GDM1 (cell line): ENCODE results near the gene FSIP1.

Source experiments
- DNase-seq: peaks from one replicate; lab custom pipeline; 2025; lab: John Stamatoyannopoulos, UW

The FSIP1 gene

GRCh38 chr15:39593656-39594445 is 188.8 kb downstream of the FSIP1 start:
- DNase-seq = no peak

DNA sequence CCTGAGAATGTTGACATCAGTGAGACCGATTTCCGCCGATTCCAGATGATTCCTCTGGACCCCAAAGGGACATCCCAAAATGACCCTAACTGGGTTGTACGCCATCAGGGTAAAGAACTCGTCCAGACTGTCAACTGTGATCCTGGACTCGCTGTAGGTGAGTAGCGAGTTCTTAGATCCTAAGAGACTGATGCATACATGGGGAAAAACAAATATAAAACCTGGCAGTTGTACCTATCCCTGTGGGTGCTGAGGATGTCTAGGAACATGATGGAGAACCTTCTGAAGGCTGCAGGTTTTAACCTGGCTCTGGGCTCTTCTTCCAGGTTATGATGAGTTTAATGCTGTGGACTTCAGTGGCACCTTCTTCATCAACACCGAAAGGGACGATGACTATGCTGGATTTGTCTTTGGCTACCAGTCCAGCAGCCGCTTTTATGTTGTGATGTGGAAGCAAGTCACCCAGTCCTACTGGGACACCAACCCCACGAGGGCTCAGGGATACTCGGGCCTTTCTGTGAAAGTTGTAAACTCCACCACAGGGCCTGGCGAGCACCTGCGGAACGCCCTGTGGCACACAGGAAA is 189.5 kb downstream of the FSIP1 start:
- DNase-seq = no peak

DNA sequence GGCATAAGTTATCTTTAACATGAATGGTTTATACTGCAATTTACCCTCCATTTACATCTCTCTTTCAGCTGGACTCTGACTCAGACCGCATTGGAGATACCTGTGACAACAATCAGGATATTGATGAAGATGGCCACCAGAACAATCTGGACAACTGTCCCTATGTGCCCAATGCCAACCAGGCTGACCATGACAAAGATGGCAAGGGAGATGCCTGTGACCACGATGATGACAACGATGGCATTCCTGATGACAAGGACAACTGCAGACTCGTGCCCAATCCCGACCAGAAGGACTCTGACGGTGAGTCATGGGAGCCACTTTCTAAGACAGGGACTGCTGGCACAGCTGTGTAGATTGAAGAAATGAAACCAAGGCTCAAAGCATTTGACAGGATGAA is 190.1 kb downstream of the FSIP1 start:
- no peak for DNase-seq

DNA sequence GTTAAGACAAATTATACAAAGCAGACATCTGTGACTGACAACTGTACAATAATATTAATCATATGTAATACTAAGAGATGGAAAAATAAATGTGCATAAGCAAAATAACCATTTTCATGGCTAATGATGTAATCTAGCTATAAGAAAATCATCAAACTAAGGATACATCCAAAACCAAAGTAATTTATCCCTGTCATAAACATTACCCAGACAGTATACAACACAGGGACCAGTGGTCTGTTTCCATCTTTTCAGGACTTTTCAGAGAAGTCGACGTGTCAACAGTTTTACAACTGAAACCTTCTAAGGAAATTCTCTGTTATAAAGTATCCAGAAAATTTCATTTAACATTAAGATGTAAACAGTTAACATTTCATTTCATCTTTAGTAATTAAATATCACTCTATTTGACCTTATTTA is 190.7 kb downstream of the FSIP1 start:
- DNase-seq = no peak

DNA sequence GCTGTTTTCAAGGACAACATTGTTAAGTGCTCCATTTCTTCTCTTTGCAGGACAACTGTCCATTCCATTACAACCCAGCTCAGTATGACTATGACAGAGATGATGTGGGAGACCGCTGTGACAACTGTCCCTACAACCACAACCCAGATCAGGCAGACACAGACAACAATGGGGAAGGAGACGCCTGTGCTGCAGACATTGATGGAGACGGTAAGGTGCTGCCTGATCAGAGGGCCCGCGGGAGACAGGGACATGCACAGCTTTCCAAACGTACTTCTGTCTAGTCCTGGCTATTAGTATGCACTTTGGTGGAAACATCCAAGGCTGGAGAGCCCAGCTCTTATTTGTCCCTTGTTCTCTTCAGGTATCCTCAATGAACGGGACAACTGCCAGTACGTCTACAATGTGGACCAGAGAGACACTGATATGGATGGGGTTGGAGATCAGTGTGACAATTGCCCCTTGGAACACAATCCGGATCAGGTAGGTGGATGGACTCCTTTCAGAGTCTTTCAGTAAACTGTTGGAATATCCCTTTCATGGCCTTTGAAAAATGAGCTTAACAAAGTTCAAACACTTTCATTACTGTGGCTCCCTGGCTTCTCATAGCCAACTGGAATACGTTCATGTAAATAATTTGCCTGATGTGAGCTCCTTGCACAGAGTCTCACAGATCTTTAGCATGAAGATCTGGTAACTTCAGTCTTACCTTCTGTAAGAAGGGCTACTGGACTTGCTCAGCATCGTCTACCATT is 191.3 kb downstream of the FSIP1 start:
- no peak for DNase-seq

DNA sequence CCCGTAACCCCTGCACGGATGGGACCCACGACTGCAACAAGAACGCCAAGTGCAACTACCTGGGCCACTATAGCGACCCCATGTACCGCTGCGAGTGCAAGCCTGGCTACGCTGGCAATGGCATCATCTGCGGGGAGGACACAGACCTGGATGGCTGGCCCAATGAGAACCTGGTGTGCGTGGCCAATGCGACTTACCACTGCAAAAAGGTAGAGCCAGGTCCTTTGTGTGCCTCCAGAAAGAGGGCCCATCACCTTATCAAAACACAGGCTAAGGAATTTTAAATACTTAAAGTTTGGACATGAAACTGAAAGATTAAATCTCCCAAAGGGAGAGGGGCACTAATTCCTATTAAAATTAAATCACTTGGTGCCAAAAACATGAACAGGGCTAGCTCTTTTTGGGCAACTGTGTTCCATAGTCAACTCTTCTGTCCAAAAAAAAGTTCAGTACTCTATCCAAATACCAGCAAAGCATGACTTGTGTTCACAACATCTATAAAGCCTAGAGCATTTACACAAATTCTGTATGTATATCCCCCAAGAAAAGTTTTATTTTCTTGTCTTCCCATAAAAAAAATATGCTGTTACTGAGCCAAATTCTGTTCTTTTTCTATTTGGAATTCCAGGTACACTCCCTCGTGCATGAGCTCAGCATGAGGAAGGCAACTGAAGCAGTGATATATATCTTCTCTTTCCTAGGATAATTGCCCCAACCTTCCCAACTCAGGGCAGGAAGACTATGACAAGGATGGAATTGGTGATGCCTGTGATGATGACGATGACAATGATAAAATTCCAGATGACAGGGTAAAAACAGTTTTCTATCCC is 192.6 kb downstream of the FSIP1 start:
- DNase-seq = no peak

DNA sequence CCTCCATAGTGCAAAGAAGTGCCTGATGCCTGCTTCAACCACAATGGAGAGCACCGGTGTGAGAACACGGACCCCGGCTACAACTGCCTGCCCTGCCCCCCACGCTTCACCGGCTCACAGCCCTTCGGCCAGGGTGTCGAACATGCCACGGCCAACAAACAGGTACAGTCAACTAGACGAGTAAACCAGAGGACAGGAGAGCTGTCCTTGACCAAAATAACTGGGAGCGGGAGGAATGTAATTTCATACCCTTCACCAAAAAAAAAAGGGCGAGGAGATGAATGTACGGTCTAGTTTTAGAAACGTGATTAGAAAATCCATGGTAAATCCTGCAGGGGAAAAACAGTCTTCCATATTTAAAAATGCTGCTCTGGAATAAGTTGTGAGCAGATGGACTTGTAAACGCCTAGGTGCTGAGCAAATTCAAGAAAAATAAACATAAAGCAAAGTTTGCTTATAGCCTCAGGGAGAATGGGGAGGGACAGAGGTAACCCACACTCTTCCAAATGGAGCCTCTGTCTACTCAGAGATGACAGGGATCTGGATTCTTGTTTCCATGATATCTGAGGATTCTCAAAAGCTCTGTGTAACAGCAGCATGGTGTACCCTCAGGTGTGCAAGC is 193.3 kb downstream of the FSIP1 start:
- no peak for DNase-seq

DNA sequence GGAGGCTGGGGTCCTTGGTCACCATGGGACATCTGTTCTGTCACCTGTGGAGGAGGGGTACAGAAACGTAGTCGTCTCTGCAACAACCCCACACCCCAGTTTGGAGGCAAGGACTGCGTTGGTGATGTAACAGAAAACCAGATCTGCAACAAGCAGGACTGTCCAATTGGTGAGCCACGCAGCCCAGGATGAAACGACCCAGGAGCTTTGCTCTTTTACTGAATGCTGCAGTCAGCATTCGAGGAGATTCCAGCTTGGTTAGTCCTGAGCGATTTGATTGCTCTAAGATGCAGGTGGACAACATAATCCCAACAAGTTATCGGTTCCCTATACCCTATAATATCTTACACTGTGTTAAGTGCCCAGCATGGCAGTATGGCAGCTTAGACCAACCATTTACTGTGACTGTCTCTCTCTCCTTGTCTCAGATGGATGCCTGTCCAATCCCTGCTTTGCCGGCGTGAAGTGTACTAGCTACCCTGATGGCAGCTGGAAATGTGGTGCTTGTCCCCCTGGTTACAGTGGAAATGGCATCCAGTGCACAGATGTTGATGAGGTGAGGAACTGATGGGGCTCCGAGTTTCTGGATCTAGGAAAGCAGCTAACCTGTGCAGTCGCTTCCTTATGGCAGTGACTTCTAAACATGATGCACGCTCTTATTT is 194.0 kb downstream of the FSIP1 start:
- no peak for DNase-seq

DNA sequence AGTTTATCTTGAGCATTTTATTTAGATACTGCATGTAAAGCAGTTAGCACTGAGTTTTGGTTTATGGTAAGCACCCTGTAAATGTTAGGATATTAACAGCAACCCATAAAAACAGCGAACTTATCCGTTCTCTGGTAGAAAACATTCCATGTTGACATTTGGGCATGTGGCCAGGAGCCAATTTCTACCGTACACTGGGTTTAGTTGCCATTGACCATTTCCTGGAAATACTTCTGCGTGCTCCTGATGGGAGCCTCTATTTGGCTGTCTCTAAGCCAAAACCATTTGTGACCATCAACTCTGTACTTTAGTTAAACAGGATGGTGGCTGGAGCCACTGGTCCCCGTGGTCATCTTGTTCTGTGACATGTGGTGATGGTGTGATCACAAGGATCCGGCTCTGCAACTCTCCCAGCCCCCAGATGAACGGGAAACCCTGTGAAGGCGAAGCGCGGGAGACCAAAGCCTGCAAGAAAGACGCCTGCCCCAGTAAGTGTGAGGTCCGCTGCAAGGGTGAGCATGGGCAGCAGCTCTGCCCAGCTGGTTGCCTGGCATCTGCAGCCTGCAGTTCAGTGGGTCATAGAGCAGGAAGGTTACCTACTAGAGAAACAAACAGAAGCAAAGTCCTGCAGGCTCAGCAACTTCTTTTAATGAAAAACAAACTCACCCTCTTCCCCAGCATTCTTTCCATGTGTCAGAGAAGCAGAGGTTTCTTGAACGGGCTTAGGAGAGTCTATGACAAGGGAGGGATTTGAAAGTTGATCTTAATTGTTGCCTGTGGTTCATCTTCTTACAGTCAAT is 194.7 kb downstream of the FSIP1 start:
- no peak for DNase-seq

- DNase-seq = no peak
These were observed 195.4 kb downstream of the FSIP1 start for GRCh38 chr15:39587096-39587721.

DNA sequence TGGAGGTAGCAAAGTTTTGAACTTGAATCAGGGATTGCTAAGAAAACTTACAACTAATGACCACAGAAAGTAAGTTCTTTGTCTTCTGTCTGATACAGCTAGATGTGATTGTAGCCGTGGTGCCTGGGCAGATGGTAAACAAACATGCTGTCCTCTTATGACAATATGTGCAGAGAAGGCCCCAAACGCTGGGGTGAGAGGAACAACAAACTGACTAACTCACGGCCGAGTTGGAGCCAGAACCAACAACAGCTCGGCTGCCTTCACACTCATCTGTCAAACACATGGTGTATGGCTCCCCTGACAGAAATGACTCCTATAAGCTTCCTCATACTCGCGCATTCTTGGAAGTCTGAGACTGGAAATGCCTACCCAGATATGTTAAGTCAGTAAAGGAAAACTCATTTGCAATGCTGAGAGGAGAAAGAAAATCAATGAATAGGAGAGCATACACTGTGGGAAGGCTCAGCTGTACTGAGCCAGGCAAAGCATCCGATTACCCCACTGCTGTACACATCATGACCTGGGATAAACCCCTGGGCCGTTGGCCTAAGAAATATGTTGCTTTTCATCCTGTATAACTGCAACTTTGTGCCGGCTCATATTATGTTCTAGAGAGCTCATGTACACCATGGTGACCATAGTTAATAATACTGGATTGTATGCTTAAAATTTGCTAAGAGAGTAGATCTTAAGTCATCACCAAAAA is 196.1 kb downstream of the FSIP1 start:
- DNase-seq = no peak

GRCh38 chr15:39585871-39586301 is 196.8 kb downstream of the FSIP1 start:
- no peak for DNase-seq

GRCh38 chr15:39585389-39585841 is 197.2 kb downstream of the FSIP1 start:
- DNase-seq = no peak

DNA sequence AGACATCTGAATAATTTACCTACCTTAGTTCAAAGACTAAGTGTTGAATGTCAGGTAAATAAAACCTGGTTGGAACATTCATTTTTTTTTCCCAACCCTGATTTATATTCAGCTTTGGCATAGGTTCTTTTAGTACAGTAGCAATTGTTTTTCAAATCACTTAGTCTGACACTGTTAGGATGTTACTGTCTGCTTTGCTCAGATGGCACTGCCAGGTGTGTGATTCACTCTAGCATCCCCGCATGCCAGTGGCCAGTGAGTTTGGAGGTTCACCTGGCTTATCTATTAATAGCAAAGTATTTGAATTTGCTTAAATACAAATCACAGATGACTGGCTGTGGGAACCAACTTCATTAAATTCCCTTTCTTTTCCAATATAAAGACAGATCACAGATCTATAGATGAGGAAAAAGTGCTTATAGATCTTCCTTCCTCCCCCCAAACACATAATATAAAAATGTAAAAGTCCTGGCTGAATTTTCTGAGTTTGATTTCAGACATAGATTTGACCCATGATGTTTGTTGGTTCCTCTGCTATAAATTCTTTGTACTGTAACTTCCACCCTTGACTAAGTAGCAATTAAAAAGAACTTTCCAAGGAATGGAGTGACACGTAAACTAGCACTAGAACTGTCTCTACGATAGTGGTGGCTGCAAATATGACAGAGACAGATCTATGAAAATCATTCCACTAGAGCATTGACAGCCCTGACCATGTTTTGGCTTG is 197.8 kb downstream of the FSIP1 start:
- peak; percentile 12 for DNase-seq

- DNase-seq = no peak
These were observed 198.4 kb downstream of the FSIP1 start for GRCh38 chr15:39584266-39584659.

DNA sequence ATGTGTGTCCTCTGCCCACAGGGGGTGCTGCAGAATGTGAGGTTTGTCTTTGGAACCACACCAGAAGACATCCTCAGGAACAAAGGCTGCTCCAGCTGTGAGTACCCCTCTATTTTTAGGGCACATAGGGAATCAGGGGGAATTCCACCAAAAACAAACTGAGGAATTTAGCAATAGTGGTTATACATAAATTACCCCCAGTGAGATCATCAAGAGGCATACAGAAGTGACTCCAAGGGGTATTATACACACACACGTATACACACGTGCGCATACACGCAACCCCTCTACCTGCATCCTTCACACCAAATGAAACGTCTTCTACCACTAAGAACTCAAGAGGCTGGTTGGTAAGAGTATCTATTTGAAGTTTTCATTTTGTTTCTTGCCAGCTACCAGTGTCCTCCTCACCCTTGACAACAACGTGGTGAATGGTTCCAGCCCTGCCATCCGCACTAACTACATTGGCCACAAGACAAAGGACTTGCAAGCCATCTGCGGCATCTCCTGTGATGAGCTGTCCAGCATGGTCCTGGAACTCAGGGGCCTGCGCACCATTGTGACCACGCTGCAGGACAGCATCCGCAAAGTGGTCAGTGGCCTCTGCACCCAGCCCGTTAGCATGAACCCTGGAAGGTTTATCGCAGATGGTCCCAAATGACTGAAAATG is 198.9 kb downstream of the FSIP1 start:
- no peak for DNase-seq

DNA sequence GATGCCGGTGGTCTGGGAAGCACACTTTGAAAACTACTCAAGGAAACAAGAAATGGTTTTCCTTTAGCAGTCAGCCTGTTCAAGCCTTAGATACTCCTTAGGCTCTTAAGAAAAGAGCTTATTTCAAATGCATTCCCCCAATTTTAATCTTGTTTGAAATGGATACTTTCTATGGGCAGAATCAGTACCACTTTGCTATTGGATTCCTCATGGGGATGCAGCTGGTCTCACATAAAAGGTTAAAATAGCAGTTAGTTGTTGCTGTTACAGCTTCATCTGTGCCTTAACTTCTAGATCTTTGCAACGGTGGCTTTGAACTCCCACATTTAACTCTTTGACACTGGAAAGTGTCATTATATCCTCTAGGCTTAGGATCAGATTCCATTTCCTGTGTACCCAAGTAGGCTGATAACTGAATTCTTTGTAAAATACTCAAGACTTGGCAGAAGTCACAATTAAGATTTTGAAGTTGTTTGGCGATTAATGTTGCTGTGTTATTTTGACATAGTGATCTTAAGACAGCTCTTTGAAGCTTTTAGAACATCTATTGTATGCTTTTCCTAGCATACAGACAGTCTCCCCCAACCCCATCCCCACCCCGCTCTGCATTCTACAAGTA is 199.6 kb downstream of the FSIP1 start:
- DNase-seq = no peak
